HEK293 (cell line): ENCODE data around the gene EEFSEC.

ENCODE experiments used
- KLF16 ChIP-seq: fragments of 450-650 bp; formaldehyde crosslinking; IDR thresholded peaks from 2 replicates; pipeline ENCODE4 v1.5.1; 2017; ENCODE audit warnings: missing biosample characterization, missing genetic modification characterization
- ZNF843 ChIP-seq: fragments of 450-650 bp; formaldehyde crosslinking; IDR thresholded peaks from 2 replicates; pipeline ENCODE4 v1.5.1; 2016; ENCODE audit warnings: missing biosample characterization, missing genetic modification characterization
- TF ChIP-seq, protein P1 (sequence below): fragments of 450-650 bp; formaldehyde crosslinking; IDR thresholded peaks from 2 replicates; pipeline ENCODE4 v1.5.1; 2016; ENCODE audit warnings: missing biosample characterization, missing genetic modification characterization

DNA sequence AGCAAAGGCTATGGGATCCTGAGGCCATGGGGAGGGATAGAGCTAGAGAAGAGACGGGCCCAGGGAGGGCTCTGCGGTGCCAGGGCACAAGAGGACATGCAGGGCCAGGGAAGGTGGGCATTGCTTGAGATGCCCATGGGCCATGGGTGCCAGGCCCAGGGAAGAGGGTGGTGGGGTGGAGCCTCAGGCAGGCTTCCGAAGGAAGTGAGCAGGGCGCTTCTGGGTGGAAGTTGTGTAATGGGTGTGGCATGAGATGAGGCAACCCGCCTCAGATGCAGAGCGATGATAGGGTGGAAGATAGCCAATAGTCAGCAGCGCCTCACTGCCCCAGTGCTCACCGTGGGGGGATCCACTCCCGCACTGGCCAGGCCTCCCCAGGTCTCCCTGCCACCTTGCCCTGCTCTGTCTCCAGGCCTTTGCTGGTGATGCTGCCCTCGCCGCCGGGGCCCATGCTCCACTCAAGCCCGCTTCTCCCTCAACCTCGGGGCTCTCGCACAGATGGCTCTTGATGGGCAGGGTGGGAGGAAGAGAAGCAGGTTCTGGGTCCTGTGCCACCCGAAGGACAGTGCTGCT lies 262.0 kb downstream of the EEFSEC start:
- TF ChIP-seq, protein P1, sequence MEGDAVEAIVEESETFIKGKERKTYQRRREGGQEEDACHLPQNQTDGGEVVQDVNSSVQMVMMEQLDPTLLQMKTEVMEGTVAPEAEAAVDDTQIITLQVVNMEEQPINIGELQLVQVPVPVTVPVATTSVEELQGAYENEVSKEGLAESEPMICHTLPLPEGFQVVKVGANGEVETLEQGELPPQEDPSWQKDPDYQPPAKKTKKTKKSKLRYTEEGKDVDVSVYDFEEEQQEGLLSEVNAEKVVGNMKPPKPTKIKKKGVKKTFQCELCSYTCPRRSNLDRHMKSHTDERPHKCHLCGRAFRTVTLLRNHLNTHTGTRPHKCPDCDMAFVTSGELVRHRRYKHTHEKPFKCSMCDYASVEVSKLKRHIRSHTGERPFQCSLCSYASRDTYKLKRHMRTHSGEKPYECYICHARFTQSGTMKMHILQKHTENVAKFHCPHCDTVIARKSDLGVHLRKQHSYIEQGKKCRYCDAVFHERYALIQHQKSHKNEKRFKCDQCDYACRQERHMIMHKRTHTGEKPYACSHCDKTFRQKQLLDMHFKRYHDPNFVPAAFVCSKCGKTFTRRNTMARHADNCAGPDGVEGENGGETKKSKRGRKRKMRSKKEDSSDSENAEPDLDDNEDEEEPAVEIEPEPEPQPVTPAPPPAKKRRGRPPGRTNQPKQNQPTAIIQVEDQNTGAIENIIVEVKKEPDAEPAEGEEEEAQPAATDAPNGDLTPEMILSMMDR: no peak
- no peak for TF ChIP-seq KLF16 (tag by site-specific recombination)
- TF ChIP-seq ZNF843: no peak
